ENCODE results near the gene SMAD1.
A peak's percentile ranks its signal among the peaks of the same experiment; 100 is the strongest.

The SMAD1 gene

DNA sequence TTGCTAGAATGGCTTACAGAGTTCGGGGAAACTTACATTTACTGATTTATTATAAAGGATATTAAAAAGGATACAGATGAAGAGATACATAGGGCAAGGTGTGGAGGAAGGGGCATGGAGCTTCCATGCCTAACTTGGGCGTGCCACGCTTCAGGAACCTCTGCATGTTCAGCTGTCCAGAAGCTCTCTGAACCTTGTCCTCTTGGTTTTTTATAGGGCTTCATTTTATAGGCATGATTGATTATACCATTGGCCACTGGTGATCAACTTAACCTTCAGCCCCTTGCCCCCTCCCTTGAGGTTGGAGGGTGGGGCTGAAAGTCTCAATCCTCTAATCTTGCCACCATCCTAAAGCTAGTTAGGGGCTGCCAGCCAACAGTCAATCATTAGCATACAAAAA is 10.7 kb downstream of the SMAD1 start:
- H3K9me3 ChIP-seq (replicated peaks in 1 of 11), result peaks cover 0 to 3% (median 0%) of the 10 kb centered on the region in 11 experiments; a peak in 1 of 22 replicates
- peaks cover 0 to 60% (median 12%) of the 10 kb centered on the region in 11 experiments; a peak in 11 of 22 replicates for H3K36me3 ChIP-seq
- H3K4me2 ChIP-seq, result peak overlapping the region; percentile 3 to 70 (median 30); a peak in 17 of 22 replicates
- no peak for TF ChIP-seq Cebpa-rat (IDR thresholded peaks at IDR 0.05)
- peaks cover 66 to 88% (median 74%) of the 10 kb centered on the region in 10 experiments for H3K4me1 ChIP-seq
- H3K27me3 ChIP-seq, result no peaks in the 10 kb centered on the region
- H4K20me1 ChIP-seq, result peaks cover 8 to 78% (median 31%) of the 10 kb centered on the region in 11 experiments; a peak in 13 of 22 replicates
- H3K27ac ChIP-seq, result peak overlapping the region in 4 of 11 experiments; percentile 10 to 32 (median 18); a peak in 4 of 22 replicates
- no peak overlapping the region for H3K4me3 ChIP-seq
- no peak overlapping the region for H3K9ac ChIP-seq

- TF ChIP-seq Cebpa-rat (IDR thresholded peaks at IDR 0.05), result no peak
- Histone ChIP-seq H3K9ac (no peak overlapping the region), H3K4me3 (no peak overlapping the region), H3K4me1 (peaks cover 59 to 85% (median 68%) of the 10 kb centered on the region in 10 experiments), H3K27ac (peak overlapping the region in 3 of 11 experiments; percentile 10 to 32 (median 23); a peak in 4 of 22 replicates), H3K36me3 (peaks cover 0 to 66% (median 12%) of the 10 kb centered on the region in 11 experiments; a peak in 11 of 22 replicates), H3K27me3 (no peaks in the 10 kb centered on the region), H3K9me3 (replicated peaks in 1 of 11) (peaks cover 0 to 3% (median 0%) of the 10 kb centered on the region in 11 experiments; a peak in 1 of 22 replicates), H4K20me1 (peaks cover 8 to 74% (median 31%) of the 10 kb centered on the region in 11 experiments; a peak in 13 of 22 replicates), H3K4me2 (peak overlapping the region; percentile 3 to 70 (median 30); a peak in 18 of 22 replicates)
These were observed 11.5 kb downstream of the SMAD1 start for GRCh38 chr4:145493166-145493565.

DNA sequence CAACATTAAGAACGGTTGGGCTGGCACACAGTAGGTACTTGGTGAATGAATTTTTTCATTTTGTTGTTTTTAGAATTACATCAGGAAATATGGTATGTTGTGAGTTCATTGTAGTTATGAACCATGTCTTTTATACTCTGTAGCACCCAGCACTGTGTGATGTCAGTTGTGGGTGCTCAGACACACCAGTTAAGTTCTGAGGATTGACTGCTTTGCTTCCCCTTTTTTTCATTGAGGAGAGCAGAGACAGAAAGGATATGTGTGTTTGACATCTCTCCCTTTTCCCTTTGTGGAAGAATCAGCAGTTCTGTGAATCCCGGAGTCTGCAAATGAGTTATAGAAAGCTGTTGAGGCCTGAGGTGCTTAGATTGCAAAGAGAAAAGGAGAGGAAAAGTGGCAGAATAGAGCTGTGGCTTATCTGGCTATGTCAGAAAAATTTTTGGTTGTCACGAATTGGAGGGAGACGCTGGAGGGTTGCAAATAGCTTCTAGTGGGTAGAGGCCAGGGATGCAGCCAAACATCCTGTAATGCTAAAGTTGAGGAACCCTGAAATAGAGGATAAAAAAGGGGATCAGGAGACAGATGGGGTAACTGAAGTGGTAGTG is 13.1 kb downstream of the SMAD1 start:
- Histone ChIP-seq H3K4me3 (no peak overlapping the region), H3K4me1 (peaks cover 45 to 69% (median 55%) of the 10 kb centered on the region in 10 experiments), H3K27me3 (no peaks in the 10 kb centered on the region)

DNA sequence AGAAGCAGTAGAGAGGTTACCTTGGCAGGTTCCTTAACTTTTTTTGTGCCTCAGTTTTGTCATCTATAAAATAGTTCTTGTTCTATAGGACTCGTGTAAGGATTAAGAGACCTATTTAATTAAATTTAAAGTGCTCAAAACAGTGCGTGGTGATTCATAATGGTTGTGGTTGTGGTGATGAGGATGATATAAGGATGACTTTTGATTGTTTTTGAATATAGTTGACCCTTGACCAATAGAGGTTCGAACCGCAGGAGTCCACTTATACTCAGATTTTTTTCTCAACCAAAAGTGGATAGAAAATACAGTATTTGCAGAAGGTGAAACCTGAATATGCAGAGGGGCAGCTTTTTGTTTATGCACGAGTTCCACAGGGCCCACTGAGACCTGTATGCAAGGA is 14.6 kb downstream of the SMAD1 start:
- no peak for TF ChIP-seq Cebpa-rat (IDR thresholded peaks at IDR 0.05)
- H3K27me3 ChIP-seq, result no peaks in the 10 kb centered on the region
- H3K4me2 ChIP-seq, result no peak overlapping the region
- H3K27ac ChIP-seq, result no peak overlapping the region
- peaks cover 0 to 67% (median 22%) of the 10 kb centered on the region in 11 experiments; a peak in 16 of 22 replicates for H3K36me3 ChIP-seq
- H3K9me3 ChIP-seq (replicated peaks in 1 of 11), result peaks cover 0 to 8% (median 0%) of the 10 kb centered on the region in 11 experiments; a peak in 4 of 22 replicates
- peaks cover 3 to 72% (median 31%) of the 10 kb centered on the region in 11 experiments; a peak in 13 of 22 replicates for H4K20me1 ChIP-seq
- H3K9ac ChIP-seq, result no peak overlapping the region
- H3K4me1 ChIP-seq, result peaks cover 48 to 69% (median 55%) of the 10 kb centered on the region in 10 experiments
- no peak overlapping the region for H3K4me3 ChIP-seq

More for the DNA sequence above, 13.1 kb downstream of the SMAD1 start:
- no peak for TF ChIP-seq Cebpa-rat (IDR thresholded peaks at IDR 0.05)
- Histone ChIP-seq H3K4me2 (peak overlapping the region; percentile 24 to 70 (median 37); a peak in 20 of 22 replicates), H3K9ac (peak overlapping the region in 2 of 11 experiments; percentile 9 to 10; a peak in 3 of 22 replicates), H3K36me3 (peaks cover 0 to 81% (median 22%) of the 10 kb centered on the region in 11 experiments; a peak in 16 of 22 replicates), H3K27ac (peak overlapping the region in 7 of 11 experiments; percentile 2 to 29 (median 13); a peak in 9 of 22 replicates), H3K9me3 (replicated peaks in 1 of 11) (peaks cover 0 to 8% (median 0%) of the 10 kb centered on the region in 11 experiments; a peak in 4 of 22 replicates), H4K20me1 (peaks cover 3 to 70% (median 31%) of the 10 kb centered on the region in 11 experiments; a peak in 13 of 22 replicates)

DNA sequence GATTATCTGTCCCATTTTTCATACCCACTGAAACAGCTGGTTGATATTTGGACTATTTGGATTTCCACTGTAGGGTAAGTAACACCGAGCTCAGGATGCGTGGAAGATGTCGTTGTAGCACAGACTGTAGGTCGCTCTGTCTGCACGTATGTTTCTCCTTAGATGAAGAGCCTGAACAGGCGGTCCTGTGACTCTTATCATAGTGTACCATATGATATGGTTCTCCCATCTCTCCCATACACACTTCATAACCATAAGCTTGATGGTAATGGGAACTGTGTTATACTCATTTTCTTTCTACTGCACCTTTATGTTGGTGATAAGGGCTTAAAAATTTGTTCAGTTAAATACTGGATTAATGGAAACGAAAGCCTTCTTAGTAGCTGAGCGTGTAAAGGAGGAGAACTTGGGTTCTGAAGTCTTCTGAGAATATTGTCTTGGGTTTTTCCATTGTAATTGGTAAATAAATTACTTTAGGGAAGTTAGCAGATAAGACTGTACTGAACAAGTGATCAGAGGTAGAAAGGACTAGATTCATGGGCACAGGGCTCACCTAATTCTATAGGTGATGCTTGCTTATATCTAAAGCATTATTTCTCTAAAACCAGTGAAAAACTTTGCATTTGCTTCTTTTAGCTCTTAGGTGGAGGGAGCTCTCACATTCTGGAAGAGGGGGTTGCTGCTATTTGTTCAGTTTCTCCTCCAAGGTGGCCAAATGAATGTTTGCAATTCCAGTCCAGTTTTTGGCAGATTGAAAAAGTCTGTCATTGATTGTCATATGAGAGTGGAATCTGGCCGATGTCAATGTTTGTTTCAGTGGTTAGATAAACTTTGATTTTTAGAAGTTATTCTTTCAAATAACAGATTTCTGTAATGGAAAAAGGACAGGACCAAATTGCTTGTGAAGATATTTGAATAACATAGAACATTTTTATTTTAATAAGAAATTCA is 15.8 kb downstream of the SMAD1 start:
- no peak overlapping the region for H3K9ac ChIP-seq
- H3K4me2 ChIP-seq, result 0 out of 22 replicates have a peak overlapping the region, but pooled peaks of 1 of the 11 experiments have one; percentile 20
- H3K27ac ChIP-seq, result no peak overlapping the region
- H3K27me3 ChIP-seq, result no peaks in the 10 kb centered on the region
- peaks cover 50 to 72% (median 58%) of the 10 kb centered on the region in 10 experiments for H3K4me1 ChIP-seq
- peaks cover 0 to 56% (median 16%) of the 10 kb centered on the region in 11 experiments; a peak in 15 of 22 replicates for H3K36me3 ChIP-seq
- H3K9me3 ChIP-seq (replicated peaks in 1 of 11), result peaks cover 0 to 8% (median 0%) of the 10 kb centered on the region in 11 experiments; a peak in 4 of 22 replicates
- H4K20me1 ChIP-seq, result peaks cover 3 to 64% (median 31%) of the 10 kb centered on the region in 11 experiments; a peak in 13 of 22 replicates
- no peak for TF ChIP-seq Cebpa-rat (IDR thresholded peaks at IDR 0.05)
- no peak overlapping the region for H3K4me3 ChIP-seq

GRCh38 chr4:145498430-145498829 is 16.8 kb downstream of the SMAD1 start:
- Histone ChIP-seq H3K27ac (no peak overlapping the region), H3K27me3 (no peaks in the 10 kb centered on the region), H4K20me1 (peaks cover 0 to 64% (median 22%) of the 10 kb centered on the region in 11 experiments; a peak in 11 of 22 replicates), H3K9me3 (replicated peaks in 1 of 11) (peaks cover 0 to 8% (median 0%) of the 10 kb centered on the region in 11 experiments; a peak in 4 of 22 replicates), H3K9ac (no peak overlapping the region), H3K4me1 (peaks cover 51 to 72% (median 59%) of the 10 kb centered on the region in 10 experiments), H3K4me2 (no peak overlapping the region), H3K36me3 (peaks cover 0 to 52% (median 17%) of the 10 kb centered on the region in 11 experiments; a peak in 16 of 22 replicates), H3K4me3 (no peak overlapping the region)
- no peak for TF ChIP-seq Cebpa-rat (IDR thresholded peaks at IDR 0.05)

- peaks cover 0 to 35% (median 15%) of the 10 kb centered on the region in 11 experiments; a peak in 16 of 22 replicates for H3K36me3 ChIP-seq
- peaks cover 43 to 71% (median 51%) of the 10 kb centered on the region in 10 experiments for H3K4me1 ChIP-seq
- H3K27ac ChIP-seq, result peak overlapping the region in 8 of 11 experiments; percentile 44 to 73 (median 64); a peak in 18 of 22 replicates
- TF ChIP-seq Cebpa-rat (IDR thresholded peaks at IDR 0.05), result no peak
- H3K9ac ChIP-seq, result peak overlapping the region in 6 of 11 experiments; percentile 3 to 54 (median 36); a peak in 7 of 22 replicates
- H3K9me3 ChIP-seq (replicated peaks in 1 of 11), result peaks cover 0 to 13% (median 0%) of the 10 kb centered on the region in 11 experiments; a peak in 7 of 22 replicates
- H4K20me1 ChIP-seq, result peaks cover 0 to 53% (median 4%) of the 10 kb centered on the region in 11 experiments; a peak in 7 of 22 replicates
- H3K27me3 ChIP-seq, result no peaks in the 10 kb centered on the region
- peak overlapping the region in 2 of 10 experiments; percentile 2; a peak in 1 of 20 replicates for H3K4me3 ChIP-seq
- H3K4me2 ChIP-seq, result peak overlapping the region; percentile 55 to 77 (median 72)
These were observed 19.5 kb downstream of the SMAD1 start for GRCh38 chr4:145501051-145501660.
